Keratinocyte (primary cell): Measurements from ENCODE around the gene TMEM106B. TPM values are rescaled to one million over a fixed set of nuclear protein-coding genes. Genes with fewer than 3 reads are reported as not detected.

ENCODE experiments used
- DNase-seq: peaks from one replicate; pipeline ENCODE4 v3.0.0-alpha.2; 2011; ENCODE audit warnings: low read depth, missing footprints, low spot score
- FAIRE-seq: peaks from 2 replicates; lab custom pipeline; 2011; peaks lifted over from hg19 to GRCh38; lab: Jason Lieb, UNC
- H2AFZ ChIP-seq: 2 replicates; pipeline ENCODE4 v1.6.0; 2012; ENCODE audit warnings: low read length, control low read depth, inconsistent platforms; ENCODE audit not compliant: control insufficient read depth
- H3K27ac ChIP-seq: 2 replicates; pipeline ENCODE4 v1.5.1; 2011; ENCODE audit warnings: low read length; ENCODE audit not compliant: control insufficient read depth, insufficient read depth
- H3K27me3 ChIP-seq: 3 replicates; pipeline ENCODE4 v1.6.0; 2011; ENCODE audit warnings: low read length; ENCODE audit not compliant: control insufficient read depth, insufficient read depth; ENCODE audit errors: extremely low read depth
- H3K36me3 ChIP-seq, 2 experiments: 2 replicates in 1 of 2; 3 replicates in 1 of 2; pipeline ENCODE4 v1.5.1; 2011; ENCODE audit warnings: low read length in 2 of 2, mild to moderate bottlenecking in 1 of 2; ENCODE audit not compliant: control insufficient read depth in 2 of 2, insufficient read depth in 2 of 2; ENCODE audit errors: extremely low read depth in 1 of 2
- H3K4me1 ChIP-seq: 3 replicates; pipeline ENCODE4 v1.5.1; 2011; ENCODE audit warnings: low read length; ENCODE audit not compliant: control insufficient read depth, insufficient read depth; ENCODE audit errors: extremely low read depth
- H3K4me2 ChIP-seq: 3 replicates; pipeline ENCODE4 v1.6.0; 2011; ENCODE audit warnings: low read depth, low read length; ENCODE audit not compliant: control insufficient read depth, insufficient read depth; ENCODE audit errors: extremely low read depth
- H3K4me3 ChIP-seq, 3 experiments: fragments of 200-600 bp in 1 of 3; sonication (generic) in 1 of 3; 2 replicates in 2 of 3; 3 replicates in 1 of 3; pipeline ENCODE4 v1.5.1; 2011 to 2016; ENCODE audit warnings: low read length in 3 of 3, mild to moderate bottlenecking in 3 of 3, control low read depth in 2 of 3, inconsistent platforms in 1 of 3, low read depth in 1 of 3, mixed read lengths in 1 of 3, mixed run types in 1 of 3, moderate library complexity in 1 of 3; ENCODE audit not compliant: control insufficient read depth in 2 of 3, insufficient read depth in 2 of 3; ENCODE audit errors: extremely low read depth in 1 of 3
- H3K79me2 ChIP-seq: 2 replicates; pipeline ENCODE4 v1.6.0; 2012; ENCODE audit warnings: low read length; ENCODE audit not compliant: control insufficient read depth, insufficient read depth
- H3K9ac ChIP-seq: 3 replicates; pipeline ENCODE4 v1.6.0; 2011; ENCODE audit warnings: low read length; ENCODE audit not compliant: control insufficient read depth, insufficient read depth; ENCODE audit errors: extremely low read depth
- H3K9me1 ChIP-seq: 3 replicates; pipeline ENCODE4 v1.6.0; 2011; ENCODE audit warnings: low read length; ENCODE audit not compliant: control insufficient read depth, insufficient read depth; ENCODE audit errors: extremely low read depth
- H3K9me3 ChIP-seq: 2 replicates; pipeline ENCODE4 v1.5.1; 2012; ENCODE audit warnings: low read depth, low read length; ENCODE audit not compliant: control insufficient read depth
- H4K20me1 ChIP-seq: 3 replicates; pipeline ENCODE4 v1.6.0; 2011; ENCODE audit warnings: low read length; ENCODE audit not compliant: control insufficient read depth, insufficient read depth; ENCODE audit errors: extremely low read depth
- CTCF ChIP-seq, 3 experiments: IDR thresholded peaks in 1 of 3; conservative IDR thresholded peaks in 1 of 3; optimal IDR thresholded peaks in 1 of 3; 2 replicates in 2 of 3; 3 replicates in 1 of 3; pipeline versions ENCODE3 to v1.5.1; 2011; ENCODE audit warnings: low read length in 3 of 3, mild to moderate bottlenecking in 3 of 3, moderate library complexity in 2 of 3, control low read depth in 1 of 3, inconsistent platforms in 1 of 3; ENCODE audit not compliant: insufficient read depth in 2 of 3; ENCODE audit errors: extremely low read depth in 1 of 3
- EZH2 ChIP-seq: IDR thresholded peaks from one replicate; pipeline ENCODE4 v1.6.1; 2012; ENCODE audit warnings: inconsistent platforms, mild to moderate bottlenecking, low read length, moderate library complexity
- dilution Hi-C: fragments of 300-500 bp; cut with MboI; formaldehyde crosslinking; loops from one replicate; pipeline ENCODE4 v1.7.0; 2020; ENCODE audit warnings: low sequenced_read_pairs; ENCODE audit not compliant: extremely low pct_ligation_motif_present
- polyA plus RNA-seq, 5 experiments: library from polyadenylated mRNA; depleted of rRNA in 3 of 5; stranded (reverse) in 3 of 5; stranded (forward) in 1 of 5; unstranded in 1 of 5; fragments of >200 nt; gene quantifications; 1 replicate in 1 of 5; 2 replicates in 3 of 5; 3 replicates in 1 of 5; pipeline versions ENCODE4 v1.2.1 to v1.2.3, GENCODE V29; 2011 to 2012; ENCODE audit warnings: missing spikeins in 2 of 5, low read depth in 1 of 5, low replicate concordance in 1 of 5

The TMEM106B gene
- polyA plus RNA-seq, 1 donor (not counting 4 experiments of a cell fraction or from before 2014, with no cell fraction given) = 32.9 TPM

GRCh38 chr7:12256090-12256489 is 45.0 kb downstream of the TMEM106B start:
- FAIRE-seq = no peak
- no peak for DNase-seq
- Histone ChIP-seq H3K9ac (no peak overlapping the region), H3K9me1 (no peaks in the 10 kb centered on the region), H3K27me3 (no peaks in the 10 kb centered on the region), H4K20me1 (no peaks in the 10 kb centered on the region), H3K4me3 (no peak overlapping the region), H3K4me1 (no peaks in the 10 kb centered on the region), H3K36me3 (no peaks in the 10 kb centered on the region), H3K4me2 (no peak overlapping the region), H3K27ac (no peak overlapping the region), H3K9me3 (no peaks in the 10 kb centered on the region), H2AFZ (no peak overlapping the region), H3K79me2 (no peaks in the 10 kb centered on the region)
- no peak for TF ChIP-seq EZH2
- TF ChIP-seq CTCF (optimal IDR thresholded peaks at IDR 0.05 in 1 of 3, IDR thresholded peaks at IDR 0.05 in 1 of 3, conservative IDR thresholded peaks at IDR 0.05 in 1 of 3; ENCODE audit: extremely low read depth in 1 of 3, insufficient read depth in 2 of 3, low read length in 3 of 3) = no peak
- dilution Hi-C loops = no loop called here

GRCh38 chr7:12257582-12257981 is 46.5 kb downstream of the TMEM106B start:
- H3K4me3 ChIP-seq = no peak overlapping the region
- peak overlapping the region; percentile 30 for H2AFZ ChIP-seq
- FAIRE-seq (no peak), DNase-seq (no peak)
- dilution Hi-C loops = no loop called here
- H3K4me1 ChIP-seq = no peaks in the 10 kb centered on the region
- TF ChIP-seq CTCF (optimal IDR thresholded peaks at IDR 0.05 in 1 of 3, IDR thresholded peaks at IDR 0.05 in 1 of 3, conservative IDR thresholded peaks at IDR 0.05 in 1 of 3; ENCODE audit: extremely low read depth in 1 of 3, insufficient read depth in 2 of 3, low read length in 3 of 3) = no peak
- TF ChIP-seq EZH2 = no peak
- H3K79me2 ChIP-seq = no peaks in the 10 kb centered on the region
- H3K9me3 ChIP-seq = no peaks in the 10 kb centered on the region
- no peak overlapping the region for H3K27ac ChIP-seq
- no peak overlapping the region for H3K9ac ChIP-seq
- no peak overlapping the region for H3K4me2 ChIP-seq
- no peaks in the 10 kb centered on the region for H3K9me1 ChIP-seq
- no peaks in the 10 kb centered on the region for H3K27me3 ChIP-seq
- no peaks in the 10 kb centered on the region for H4K20me1 ChIP-seq
- no peaks in the 10 kb centered on the region for H3K36me3 ChIP-seq
